Ishikawa (cell line): ENCODE measurements around the gene SLCO2A1.

Experiments
- CEBPB ChIP-seq: IDR thresholded peaks from 2 replicates; pipeline ENCODE4 v1.6.1; 2012
- CREB1 ChIP-seq: IDR thresholded peaks from 2 replicates; pipeline ENCODE4 v1.6.1; 2012; ENCODE audit warnings: low read depth
- EGR1 ChIP-seq: IDR thresholded peaks from 2 replicates; pipeline ENCODE4 v1.6.1; 2012
- EP300 ChIP-seq: IDR thresholded peaks from 2 replicates; pipeline ENCODE4 v1.6.1; 2012; ENCODE audit warnings: borderline replicate concordance
- FOXM1 ChIP-seq: IDR thresholded peaks from 2 replicates; pipeline ENCODE4 v1.6.1; 2012; ENCODE audit warnings: low read depth, borderline replicate concordance
- NFIC ChIP-seq: IDR thresholded peaks from 2 replicates; pipeline ENCODE4 v1.6.1; 2012
- RAD21 ChIP-seq: IDR thresholded peaks from 2 replicates; pipeline ENCODE4 v1.6.1; 2012; ENCODE audit warnings: low read depth
- TAF1 ChIP-seq: IDR thresholded peaks from 2 replicates; pipeline ENCODE4 v1.6.1; 2012; ENCODE audit warnings: low read depth, mild to moderate bottlenecking
- TCF12 ChIP-seq: IDR thresholded peaks from 2 replicates; pipeline ENCODE4 v1.6.1; 2012; ENCODE audit warnings: low read depth
- TEAD4 ChIP-seq: IDR thresholded peaks from 2 replicates; pipeline ENCODE4 v1.6.1; 2012
- YY1 ChIP-seq: IDR thresholded peaks from 2 replicates; pipeline ENCODE4 v1.6.1; 2012; ENCODE audit warnings: low read depth
- ZBTB7A ChIP-seq: IDR thresholded peaks from 2 replicates; pipeline ENCODE4 v1.6.1; 2012; ENCODE audit warnings: low read depth
- TF ChIP-seq, protein P1 (sequence below): IDR thresholded peaks from 2 replicates; pipeline ENCODE4 v1.6.1; 2012
- TF ChIP-seq, protein P2 (sequence below): IDR thresholded peaks from 2 replicates; pipeline ENCODE4 v1.6.1; 2012
- TF ChIP-seq, protein P3 (sequence below): IDR thresholded peaks from 2 replicates; pipeline ENCODE4 v1.6.1; 2012; ENCODE audit warnings: low read depth, mild to moderate bottlenecking

The SLCO2A1 gene

DNA sequence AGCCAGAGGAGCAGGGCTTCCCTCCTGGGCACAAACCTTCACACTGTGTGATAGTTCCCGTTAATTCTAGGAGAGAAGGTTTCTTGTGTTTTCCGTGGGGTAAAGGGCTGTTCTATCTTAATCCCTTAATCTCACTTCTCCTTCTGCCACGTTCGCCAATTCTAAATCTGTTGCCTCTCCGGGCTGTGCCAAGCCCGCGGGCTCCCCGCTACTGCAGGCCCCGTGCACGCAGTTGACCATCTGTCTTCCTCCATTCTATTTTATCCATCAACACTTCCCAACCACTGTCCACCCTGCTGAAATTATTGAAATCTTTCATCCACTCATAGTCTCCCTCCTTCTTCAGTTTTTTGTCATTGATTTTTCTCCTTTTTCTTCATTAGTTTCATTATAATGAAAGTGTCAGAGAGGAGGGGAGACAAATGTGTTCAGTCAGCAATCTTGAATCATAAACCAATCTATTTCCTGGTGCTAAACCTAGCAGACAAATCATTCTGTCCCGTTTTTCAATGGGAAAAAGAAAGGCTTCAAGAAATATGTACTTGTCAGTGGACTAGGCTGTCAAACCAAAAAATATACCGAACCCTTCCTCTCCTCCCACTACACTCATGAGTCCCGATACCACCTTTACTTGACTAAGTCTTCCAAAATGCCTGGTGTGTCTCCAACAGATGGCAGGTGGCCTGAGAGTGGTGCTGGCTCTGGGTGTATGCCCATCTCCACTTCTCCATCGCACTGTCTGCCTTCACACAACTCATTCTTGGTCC lies 39.6 kb downstream of the SLCO2A1 start:
- TF ChIP-seq, protein P1, sequence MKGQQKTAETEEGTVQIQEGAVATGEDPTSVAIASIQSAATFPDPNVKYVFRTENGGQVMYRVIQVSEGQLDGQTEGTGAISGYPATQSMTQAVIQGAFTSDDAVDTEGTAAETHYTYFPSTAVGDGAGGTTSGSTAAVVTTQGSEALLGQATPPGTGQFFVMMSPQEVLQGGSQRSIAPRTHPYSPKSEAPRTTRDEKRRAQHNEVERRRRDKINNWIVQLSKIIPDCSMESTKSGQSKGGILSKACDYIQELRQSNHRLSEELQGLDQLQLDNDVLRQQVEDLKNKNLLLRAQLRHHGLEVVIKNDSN: no peak

DNA sequence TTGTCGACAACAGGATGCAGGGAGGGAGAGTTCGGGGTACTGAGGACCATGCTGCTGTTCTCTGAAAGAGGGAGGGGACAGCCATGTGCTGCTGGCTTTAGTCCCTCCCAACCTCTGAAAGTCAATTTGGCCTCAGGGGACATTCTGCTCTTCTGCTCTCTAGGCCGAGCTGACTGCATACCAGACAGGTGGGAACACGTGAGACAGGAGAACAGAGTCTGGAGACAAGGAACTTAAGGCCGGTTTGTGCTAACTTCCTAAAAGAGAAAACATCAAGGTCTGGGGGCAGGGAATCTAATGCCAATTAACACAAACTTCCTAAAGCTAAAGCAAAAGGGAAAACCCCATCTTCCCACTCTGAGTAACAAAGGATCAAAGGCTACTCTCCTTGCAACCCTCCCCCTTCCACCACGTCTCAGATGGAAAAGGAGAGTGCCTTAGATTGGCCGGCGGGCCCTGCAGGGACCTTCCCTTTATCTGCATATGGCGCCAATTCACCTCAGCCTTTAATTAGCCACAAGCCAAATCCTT lies 41.0 kb downstream of the SLCO2A1 start:
- TF ChIP-seq TCF12 (no peak), RAD21 (no peak), TEAD4 (no peak), CEBPB (no peak), NFIC (no peak), EP300 (no peak), FOXM1 (no peak), YY1 (no peak), ZBTB7A (no peak), CREB1 (no peak), TAF1 (no peak), EGR1 (no peak)
- TF ChIP-seq, protein P2, sequence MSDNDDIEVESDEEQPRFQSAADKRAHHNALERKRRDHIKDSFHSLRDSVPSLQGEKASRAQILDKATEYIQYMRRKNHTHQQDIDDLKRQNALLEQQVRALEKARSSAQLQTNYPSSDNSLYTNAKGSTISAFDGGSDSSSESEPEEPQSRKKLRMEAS: no peak
- TF ChIP-seq, protein P1: no peak
- TF ChIP-seq, protein P3, sequence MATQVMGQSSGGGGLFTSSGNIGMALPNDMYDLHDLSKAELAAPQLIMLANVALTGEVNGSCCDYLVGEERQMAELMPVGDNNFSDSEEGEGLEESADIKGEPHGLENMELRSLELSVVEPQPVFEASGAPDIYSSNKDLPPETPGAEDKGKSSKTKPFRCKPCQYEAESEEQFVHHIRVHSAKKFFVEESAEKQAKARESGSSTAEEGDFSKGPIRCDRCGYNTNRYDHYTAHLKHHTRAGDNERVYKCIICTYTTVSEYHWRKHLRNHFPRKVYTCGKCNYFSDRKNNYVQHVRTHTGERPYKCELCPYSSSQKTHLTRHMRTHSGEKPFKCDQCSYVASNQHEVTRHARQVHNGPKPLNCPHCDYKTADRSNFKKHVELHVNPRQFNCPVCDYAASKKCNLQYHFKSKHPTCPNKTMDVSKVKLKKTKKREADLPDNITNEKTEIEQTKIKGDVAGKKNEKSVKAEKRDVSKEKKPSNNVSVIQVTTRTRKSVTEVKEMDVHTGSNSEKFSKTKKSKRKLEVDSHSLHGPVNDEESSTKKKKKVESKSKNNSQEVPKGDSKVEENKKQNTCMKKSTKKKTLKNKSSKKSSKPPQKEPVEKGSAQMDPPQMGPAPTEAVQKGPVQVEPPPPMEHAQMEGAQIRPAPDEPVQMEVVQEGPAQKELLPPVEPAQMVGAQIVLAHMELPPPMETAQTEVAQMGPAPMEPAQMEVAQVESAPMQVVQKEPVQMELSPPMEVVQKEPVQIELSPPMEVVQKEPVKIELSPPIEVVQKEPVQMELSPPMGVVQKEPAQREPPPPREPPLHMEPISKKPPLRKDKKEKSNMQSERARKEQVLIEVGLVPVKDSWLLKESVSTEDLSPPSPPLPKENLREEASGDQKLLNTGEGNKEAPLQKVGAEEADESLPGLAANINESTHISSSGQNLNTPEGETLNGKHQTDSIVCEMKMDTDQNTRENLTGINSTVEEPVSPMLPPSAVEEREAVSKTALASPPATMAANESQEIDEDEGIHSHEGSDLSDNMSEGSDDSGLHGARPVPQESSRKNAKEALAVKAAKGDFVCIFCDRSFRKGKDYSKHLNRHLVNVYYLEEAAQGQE: no peak

DNA sequence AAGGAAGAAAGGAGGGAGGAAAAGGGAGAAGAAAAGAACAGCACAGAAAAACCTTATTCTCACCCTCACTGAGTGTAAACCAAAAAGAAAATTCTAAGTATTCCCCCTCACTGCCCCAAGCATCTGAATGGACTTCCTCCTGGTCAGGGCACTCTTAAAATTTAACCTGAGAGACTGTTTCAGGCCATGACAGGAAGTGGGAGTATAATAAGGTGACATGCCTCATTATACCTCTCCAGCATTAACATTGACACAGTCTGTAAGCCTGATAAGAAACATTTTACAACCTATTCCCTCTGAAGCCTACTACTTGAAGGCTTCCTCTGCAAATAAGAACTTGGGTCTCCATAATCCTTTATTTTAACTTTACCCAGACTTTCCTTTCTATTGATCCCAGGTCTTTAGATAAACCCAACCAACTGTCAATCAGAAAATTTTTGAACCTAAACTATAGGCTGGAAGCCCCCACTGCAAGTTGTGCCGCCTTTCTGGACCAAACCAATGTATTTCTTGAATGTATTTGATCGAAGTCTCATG lies 41.7 kb downstream of the SLCO2A1 start:
- no peak for TF ChIP-seq TEAD4

DNA sequence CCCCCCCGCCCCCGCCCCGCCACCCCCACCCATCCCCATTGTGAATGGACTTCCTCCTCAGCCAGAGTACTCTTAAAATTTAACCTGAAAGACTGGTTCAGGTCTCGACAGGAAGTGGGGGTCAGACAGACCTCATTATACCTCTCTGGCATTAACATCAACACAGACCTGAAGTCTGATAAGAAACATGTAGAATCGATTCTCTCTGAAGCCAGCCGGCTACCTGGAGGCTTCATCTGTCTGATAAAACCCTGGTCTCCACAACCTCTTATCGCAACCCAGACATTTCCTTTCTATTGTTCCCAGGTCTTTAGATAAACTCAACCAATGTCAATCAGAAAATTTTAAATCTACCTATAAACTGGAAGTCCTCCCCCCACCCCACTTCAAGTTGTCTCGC lies 42.6 kb downstream of the SLCO2A1 start:
- TF ChIP-seq CEBPB: no peak
- no peak for TF ChIP-seq TCF12
- TF ChIP-seq EP300: no peak
- no peak for TF ChIP-seq FOXM1
- TF ChIP-seq CREB1: no peak
- TF ChIP-seq, protein P2: no peak
- TF ChIP-seq YY1: no peak
- no peak for TF ChIP-seq NFIC
- no peak for TF ChIP-seq RAD21
- no peak for TF ChIP-seq ZBTB7A
- no peak for TF ChIP-seq TAF1
- TF ChIP-seq EGR1: no peak
- no peak for TF ChIP-seq TEAD4
- TF ChIP-seq, protein P1: no peak
- TF ChIP-seq, protein P3: no peak

DNA sequence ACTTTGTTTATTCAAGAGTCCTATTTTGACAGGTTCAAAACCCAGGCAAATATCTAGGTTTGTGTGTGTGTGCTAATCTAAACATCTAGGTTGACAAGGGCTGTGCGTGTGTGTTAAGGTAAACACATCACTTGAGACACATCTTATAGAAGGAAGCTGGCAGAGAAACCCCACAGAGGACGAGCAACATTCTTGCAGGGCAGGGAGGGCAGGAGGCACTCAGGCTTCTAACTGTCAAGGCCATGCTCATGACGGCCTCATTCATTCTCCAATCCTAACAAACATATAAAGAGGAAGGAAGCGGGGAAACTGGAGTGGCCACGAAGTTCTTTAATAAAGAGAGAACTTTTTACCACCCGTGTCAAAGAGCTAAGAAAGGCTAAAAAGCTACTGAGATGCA lies 43.4 kb downstream of the SLCO2A1 start:
- TF ChIP-seq TEAD4 (no peak), EP300 (no peak), FOXM1 (no peak), CREB1 (no peak), ZBTB7A (no peak), TAF1 (no peak), YY1 (no peak)
- TF ChIP-seq, protein P2: no peak
- TF ChIP-seq, protein P3: no peak
